ENCODE results near the gene AKR1C2. TPM values are rescaled to one million over a fixed set of nuclear protein-coding genes. Genes with fewer than 3 reads are reported as not detected.
"Not testable (repeated sequence)": the region's sequence is repeated elsewhere in the genome, so short reads cannot be mapped to it uniquely, and the experiment has no call there.

The AKR1C2 gene
- total RNA-seq, 1 experiment from 2014 or later: 0.25 TPM

GRCh38 chr10:4990217-4990616, 13.4 kb downstream of the AKR1C2 start:
- Histone ChIP-seq H3K36me3 (ENCODE audit: control insufficient read depth in 1 of 2, insufficient read depth in 2 of 2, low read length in 2 of 2) (no peaks in the 10 kb centered on the region), H3K9me2 (ENCODE audit: insufficient read depth) (no peaks in the 10 kb centered on the region), H4K20me1 (ENCODE audit: insufficient read depth) (no peaks in the 10 kb centered on the region), H3K27ac (ENCODE audit: low read depth, low read length) (no peak overlapping the region), H3K4me1 (ENCODE audit: control insufficient read depth in 1 of 2, insufficient read depth in 2 of 2, low read length in 2 of 2) (no peaks in the 10 kb centered on the region), H3K4me3 (replicated peaks in 1 of 2; ENCODE audit: low read depth in 1 of 2, low read length in 2 of 2) (no peak overlapping the region), H3K9me3 (ENCODE audit: control insufficient read depth in 1 of 2, insufficient read depth in 1 of 2, low read depth in 1 of 2, low read length in 2 of 2) (no peaks in the 10 kb centered on the region), H2AFZ (ENCODE audit: low read depth, low read length, poor library complexity, severe bottlenecking) (no peak overlapping the region), H3K4me2 (ENCODE audit: low read length) (no peak overlapping the region), H3K79me2 (ENCODE audit: insufficient read depth, low read length) (no peaks in the 10 kb centered on the region), H3K9ac (ENCODE audit: low read length) (no peak overlapping the region), H3K27me3 (ENCODE audit: insufficient read depth, low read length) (no peaks in the 10 kb centered on the region)
- no peak for ATAC-seq
- ChIA-PET POLR2A (no interaction called here), RAD21 (ENCODE audit: low non-redundant PET in 1 of 2, low total read pairs in 2 of 2, uncharacterized antibody in 2 of 2, unreplicated experiment in 2 of 2) (no interaction called here), CTCF (no interaction called here)
- no TSS peak for BruUV-seq (replicated peaks)
- intact Hi-C loops (cut with micrococcal nuclease): no loop called here
- no peak for DNase-seq (ENCODE audit: low read depth, low spot score)
- TF ChIP-seq SRF (IDR thresholded peaks at IDR 0.05; ENCODE audit: low read depth) (no peak), CBX3 (IDR thresholded peaks at IDR 0.05; ENCODE audit: low read depth) (no peak), RAD21 (IDR thresholded peaks at IDR 0.05; ENCODE audit: low read depth) (no peak), SIN3A (IDR thresholded peaks at IDR 0.05; ENCODE audit: low read depth) (no peak), ZNF274 (IDR thresholded peaks at IDR 0.05; ENCODE audit: low read depth, low read length) (no peak), SP1 (IDR thresholded peaks at IDR 0.05; ENCODE audit: low read depth) (no peak)

DNA sequence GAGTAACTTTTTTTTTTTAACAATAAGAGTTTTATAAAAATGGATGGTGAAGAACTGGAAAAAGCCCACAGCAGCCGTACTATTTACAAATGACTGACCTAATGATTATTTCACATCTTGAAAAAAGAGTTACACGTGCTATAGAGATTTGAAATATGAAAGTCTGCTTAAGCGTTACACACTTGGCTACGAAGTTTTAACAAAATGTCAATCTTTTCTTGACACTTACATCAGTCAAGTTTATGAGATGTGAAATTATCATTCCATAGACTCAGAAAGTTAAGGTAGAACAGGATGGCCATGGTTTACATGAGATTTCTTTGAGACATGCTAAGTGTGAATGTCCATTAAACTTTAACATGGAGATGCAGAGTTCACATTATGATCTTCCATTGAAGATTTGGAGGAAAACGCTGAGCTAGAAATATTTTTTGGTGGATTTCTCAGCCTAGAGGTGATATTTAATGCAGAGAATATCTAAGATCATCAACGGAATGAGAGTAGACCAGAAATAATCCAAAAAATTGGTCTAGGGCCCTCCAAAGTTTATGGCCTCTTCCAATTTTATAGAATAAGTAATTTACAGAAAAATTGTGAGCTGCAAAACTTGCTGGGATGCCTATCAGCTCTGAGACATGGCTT, 15.5 kb downstream of the AKR1C2 start:
- H3K79me2 ChIP-seq (ENCODE audit: insufficient read depth, low read length); H3K27ac ChIP-seq (ENCODE audit: low read depth, low read length); H3K9ac ChIP-seq (ENCODE audit: low read length); H3K27me3 ChIP-seq (ENCODE audit: insufficient read depth, low read length); DNase-seq (ENCODE audit: low read depth, low spot score); H3K4me3 ChIP-seq (replicated peaks in 1 of 2; ENCODE audit: low read depth in 1 of 2, low read length in 2 of 2); H3K36me3 ChIP-seq (ENCODE audit: control insufficient read depth in 1 of 2, insufficient read depth in 2 of 2, low read length in 2 of 2); RAD21 ChIA-PET (ENCODE audit: low non-redundant PET in 1 of 2, low total read pairs in 2 of 2, uncharacterized antibody in 2 of 2, unreplicated experiment in 2 of 2); H3K4me2 ChIP-seq (ENCODE audit: low read length); ATAC-seq; H4K20me1 ChIP-seq (ENCODE audit: insufficient read depth); CTCF ChIA-PET; BruUV-seq (replicated peaks); H3K4me1 ChIP-seq (ENCODE audit: control insufficient read depth in 1 of 2, insufficient read depth in 2 of 2, low read length in 2 of 2); POLR2A ChIA-PET; intact Hi-C loops (cut with micrococcal nuclease); H3K9me3 ChIP-seq (ENCODE audit: control insufficient read depth in 1 of 2, insufficient read depth in 1 of 2, low read depth in 1 of 2, low read length in 2 of 2); H2AFZ ChIP-seq (ENCODE audit: low read depth, low read length, poor library complexity, severe bottlenecking); H3K9me2 ChIP-seq (ENCODE audit: insufficient read depth): not testable (repeated sequence)

All from HCT116 (cell line).